HUES48 (cell line): ENCODE measurements around the gene SCN11A.

Experiments used
- H3K27ac ChIP-seq: one replicate; pipeline ENCODE4 v1.7.0; 2013; ENCODE audit warnings: low read depth, low read length, inconsistent platforms
- H3K27me3 ChIP-seq: 2 replicates; pipeline ENCODE4 v1.6.1; 2013; ENCODE audit warnings: mild to moderate bottlenecking, low read length; ENCODE audit not compliant: control insufficient read depth, insufficient read depth
- H3K36me3 ChIP-seq: 2 replicates; pipeline ENCODE4 v1.6.1; 2013; ENCODE audit warnings: low read length; ENCODE audit not compliant: control insufficient read depth, insufficient read depth
- H3K4me1 ChIP-seq: 2 replicates; pipeline ENCODE4 v1.6.1; 2013; ENCODE audit warnings: mild to moderate bottlenecking, low read length; ENCODE audit not compliant: control insufficient read depth, insufficient read depth
- H3K4me3 ChIP-seq: 2 replicates; pipeline ENCODE4 v1.5.1; 2013; ENCODE audit warnings: mild to moderate bottlenecking, low read depth, low read length
- H3K9ac ChIP-seq: 2 replicates; pipeline ENCODE4 v1.6.1; 2013; ENCODE audit warnings: mild to moderate bottlenecking, low read depth, low read length, moderate library complexity
- H3K9me3 ChIP-seq: 2 replicates; pipeline ENCODE4 v1.6.1; 2013; ENCODE audit warnings: low read length; ENCODE audit not compliant: control insufficient read depth, insufficient read depth

The SCN11A gene

DNA sequence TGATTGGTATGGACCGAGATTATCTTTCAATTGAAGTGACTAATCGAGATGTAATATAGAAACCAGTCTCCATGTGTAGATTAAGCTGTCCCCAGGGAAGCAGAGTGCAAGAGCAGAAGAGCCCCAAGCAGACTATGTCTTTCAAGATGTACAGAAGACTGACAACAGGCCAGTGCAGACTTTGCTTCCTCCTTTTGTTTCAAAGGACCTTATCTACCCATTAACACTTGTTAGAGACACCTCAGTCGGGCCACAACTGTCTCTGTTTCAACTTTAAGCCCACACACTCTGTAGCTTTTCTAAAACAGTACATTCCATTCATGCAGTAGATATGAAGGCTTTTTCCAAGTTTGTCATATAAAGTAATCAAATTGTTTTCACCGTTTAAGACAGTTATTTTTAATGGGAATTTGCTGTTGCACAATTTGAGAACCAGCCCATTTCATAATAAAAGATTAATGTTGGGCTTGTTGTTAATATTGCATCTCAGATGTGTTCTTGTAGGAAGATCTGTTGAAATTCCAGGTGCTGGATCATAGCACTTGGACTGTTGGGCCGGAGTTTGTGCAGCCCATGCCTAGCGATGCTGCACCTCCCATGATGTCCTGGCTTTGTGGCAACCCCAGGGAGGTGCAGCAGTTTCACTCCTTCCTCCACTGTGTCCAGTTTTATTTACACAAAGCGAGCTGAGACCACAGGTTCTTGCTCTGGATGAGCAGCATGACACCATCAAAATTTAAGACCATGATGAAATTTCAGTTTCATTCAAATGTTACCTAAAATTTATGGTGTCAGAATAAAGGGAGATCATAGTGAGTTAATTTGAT is 43.3 kb upstream of the SCN11A start:
- Histone ChIP-seq H3K9ac (no peak overlapping the region), H3K36me3 (peaks cover 99% of the 10 kb centered on the region), H3K9me3 (no peaks in the 10 kb centered on the region), H3K4me1 (no peaks in the 10 kb centered on the region; the same call in 1 of the 2 replicates), H3K27me3 (no peaks in the 10 kb centered on the region), H3K4me3 (no peak overlapping the region), H3K27ac (no peak overlapping the region)

- H3K4me3 ChIP-seq, result no peak overlapping the region
- no peak overlapping the region for H3K27ac ChIP-seq
- no peak overlapping the region for H3K9ac ChIP-seq
- no peaks in the 10 kb centered on the region for H3K9me3 ChIP-seq
- H3K36me3 ChIP-seq, result peaks cover 98% of the 10 kb centered on the region
- no peaks in the 10 kb centered on the region for H3K27me3 ChIP-seq
- H3K4me1 ChIP-seq, result no peaks in the 10 kb centered on the region
Measured at GRCh38 chr3:39090922-39091321, 39.2 kb upstream of the SCN11A start.

- no peaks in the 10 kb centered on the region for H3K9me3 ChIP-seq
- H3K27me3 ChIP-seq, result no peaks in the 10 kb centered on the region
- no peak overlapping the region for H3K4me3 ChIP-seq
- H3K9ac ChIP-seq, result no peak overlapping the region
- no peak overlapping the region for H3K27ac ChIP-seq
- no peaks in the 10 kb centered on the region for H3K4me1 ChIP-seq
- H3K36me3 ChIP-seq, result peaks cover 94% of the 10 kb centered on the region
Measured at GRCh38 chr3:39088889-39089288, 37.1 kb upstream of the SCN11A start.

- H3K36me3 ChIP-seq, result peaks cover 93% of the 10 kb centered on the region
Measured at GRCh38 chr3:39088456-39088855, 36.7 kb upstream of the SCN11A start.

DNA sequence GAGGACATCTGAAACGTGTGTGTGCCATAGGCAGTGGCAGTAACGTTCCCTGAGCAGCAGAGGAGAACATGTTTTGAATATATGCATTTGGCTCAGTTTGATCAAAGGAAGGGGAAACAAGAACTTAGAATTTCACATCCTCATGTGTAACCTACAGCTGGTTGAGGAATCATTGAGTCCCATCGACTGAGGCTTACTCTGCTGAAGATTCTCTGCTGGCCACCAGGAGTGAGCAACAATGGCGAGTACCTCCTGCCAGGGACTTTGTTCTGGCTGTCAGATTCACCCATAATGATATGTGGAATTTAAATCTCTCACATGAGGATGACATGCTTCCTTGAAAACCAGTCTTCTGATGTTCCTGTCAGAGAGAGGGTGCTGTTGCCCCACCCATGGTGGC is 34.4 kb upstream of the SCN11A start:
- no peak overlapping the region for H3K9ac ChIP-seq
- H3K36me3 ChIP-seq, result peaks cover 75% of the 10 kb centered on the region
- H3K9me3 ChIP-seq, result no peaks in the 10 kb centered on the region
- H3K4me3 ChIP-seq, result no peak overlapping the region
- no peaks in the 10 kb centered on the region for H3K4me1 ChIP-seq
- no peak overlapping the region for H3K27ac ChIP-seq
- H3K27me3 ChIP-seq, result no peaks in the 10 kb centered on the region

More at GRCh38 chr3:39088456-39088855, 36.7 kb upstream of the SCN11A start:
- no peak overlapping the region for H3K9ac ChIP-seq
- no peaks in the 10 kb centered on the region for H3K27me3 ChIP-seq
- no peak overlapping the region for H3K27ac ChIP-seq
- no peaks in the 10 kb centered on the region for H3K9me3 ChIP-seq
- no peaks in the 10 kb centered on the region for H3K4me1 ChIP-seq
- no peak overlapping the region for H3K4me3 ChIP-seq

- Histone ChIP-seq H3K27me3 (no peaks in the 10 kb centered on the region), H3K9ac (no peak overlapping the region), H3K27ac (no peak overlapping the region), H3K36me3 (peaks cover 58% of the 10 kb centered on the region), H3K4me3 (no peak overlapping the region), H3K4me1 (no peaks in the 10 kb centered on the region), H3K9me3 (no peaks in the 10 kb centered on the region)
Measured at GRCh38 chr3:39082666-39083313, 31.0 kb upstream of the SCN11A start.

DNA sequence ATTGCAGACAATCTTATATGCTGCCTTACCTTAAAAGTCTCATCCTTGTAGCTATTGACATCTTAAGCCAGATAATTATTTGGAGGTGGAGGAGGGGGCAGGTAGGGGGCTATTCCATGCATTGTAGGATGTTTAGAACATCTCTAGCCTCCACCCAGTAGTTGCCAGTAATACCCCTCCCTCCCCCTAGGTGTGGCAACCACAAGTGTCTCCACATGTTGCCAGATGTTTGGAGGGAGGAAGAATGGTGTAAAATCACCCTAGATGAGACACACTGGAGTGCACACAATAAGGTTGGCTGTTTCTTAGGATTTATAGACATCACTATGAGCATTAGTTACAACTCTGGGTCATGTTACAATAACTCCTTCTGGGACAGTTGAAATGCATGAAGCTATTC is 28.3 kb upstream of the SCN11A start:
- peaks cover 57% of the 10 kb centered on the region for H3K36me3 ChIP-seq
- H3K27me3 ChIP-seq, result no peaks in the 10 kb centered on the region
- no peak overlapping the region for H3K9ac ChIP-seq
- H3K9me3 ChIP-seq, result no peaks in the 10 kb centered on the region
- no peak overlapping the region for H3K27ac ChIP-seq
- H3K4me1 ChIP-seq, result no peaks in the 10 kb centered on the region
- no peak overlapping the region for H3K4me3 ChIP-seq

- Histone ChIP-seq H3K36me3 (peaks cover 60% of the 10 kb centered on the region), H3K9ac (no peak overlapping the region), H3K4me3 (no peak overlapping the region), H3K9me3 (no peaks in the 10 kb centered on the region), H3K27ac (no peak overlapping the region), H3K4me1 (no peaks in the 10 kb centered on the region), H3K27me3 (no peaks in the 10 kb centered on the region)
Measured at GRCh38 chr3:39079530-39079929, 27.8 kb upstream of the SCN11A start.

GRCh38 chr3:39075910-39076309 is 24.2 kb upstream of the SCN11A start:
- H3K9ac ChIP-seq, result no peak overlapping the region
- H3K36me3 ChIP-seq, result peaks cover 82% of the 10 kb centered on the region
- H3K4me1 ChIP-seq, result no peaks in the 10 kb centered on the region
- H3K27ac ChIP-seq, result no peak overlapping the region
- H3K27me3 ChIP-seq, result no peaks in the 10 kb centered on the region
- no peaks in the 10 kb centered on the region for H3K9me3 ChIP-seq
- H3K4me3 ChIP-seq, result no peak overlapping the region

DNA sequence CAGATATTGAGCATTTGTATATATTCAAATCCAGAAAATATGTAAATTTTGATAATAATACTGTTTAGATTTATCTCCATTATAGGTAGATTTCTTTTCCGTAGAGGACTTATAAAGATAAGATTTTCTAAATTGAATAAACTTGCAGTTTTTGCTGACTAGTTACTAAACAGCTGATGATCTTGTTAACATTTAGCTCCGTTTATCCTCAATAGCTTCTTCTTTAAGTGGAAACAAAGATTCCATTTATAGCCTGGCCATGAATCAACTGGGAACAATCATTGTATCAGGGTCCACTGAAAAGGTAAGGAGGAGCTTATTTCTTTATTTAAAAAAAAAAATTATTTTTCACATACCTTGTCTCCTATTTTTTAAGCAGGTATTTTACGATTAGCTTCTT is 16.8 kb upstream of the SCN11A start:
- no peaks in the 10 kb centered on the region for H3K9me3 ChIP-seq
- H3K4me1 ChIP-seq, result no peaks in the 10 kb centered on the region
- no peak overlapping the region for H3K4me3 ChIP-seq
- H3K27ac ChIP-seq, result no peak overlapping the region
- H3K27me3 ChIP-seq, result no peaks in the 10 kb centered on the region
- peaks cover 72% of the 10 kb centered on the region for H3K36me3 ChIP-seq
- H3K9ac ChIP-seq, result no peak overlapping the region

DNA sequence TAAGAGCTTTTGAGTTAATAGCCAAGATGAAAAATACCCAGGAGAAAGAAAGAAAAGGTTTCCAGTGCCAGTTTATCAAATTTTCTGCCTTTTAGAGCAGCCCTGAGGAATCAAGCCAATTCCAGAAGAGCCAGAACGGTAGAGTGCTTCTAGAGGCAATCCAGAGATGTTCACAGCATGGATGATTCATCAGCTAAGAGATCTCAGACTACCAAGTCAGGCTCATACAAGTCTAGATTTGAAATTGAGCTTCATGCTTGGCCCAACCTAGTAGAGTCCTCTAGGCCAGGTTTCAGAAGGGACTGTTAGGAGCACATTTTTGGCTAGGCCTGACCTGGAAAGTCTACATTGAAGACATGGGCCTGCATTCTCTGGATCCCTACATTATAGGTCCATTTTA is 15.5 kb upstream of the SCN11A start:
- Histone ChIP-seq H3K27ac (no peak overlapping the region), H3K36me3 (peaks cover 59% of the 10 kb centered on the region), H3K4me1 (no peaks in the 10 kb centered on the region), H3K9me3 (no peaks in the 10 kb centered on the region), H3K9ac (no peak overlapping the region), H3K27me3 (no peaks in the 10 kb centered on the region), H3K4me3 (no peak overlapping the region)
